Measurements from ENCODE around the gene TRIM74. TPM values are rescaled to one million over a fixed set of nuclear protein-coding genes. Genes with fewer than 3 reads are reported as not detected.
"Not testable (repeated sequence)": the region's sequence is repeated elsewhere in the genome, so short reads cannot be mapped to it uniquely, and the experiment has no call there.

TRIM74 gene
- total and polyA plus RNA-seq, 9 of the 15 experiments (the other 6 are each of a cell fraction or from before 2014, with no cell fraction given): not detected

- H3K27ac ChIP-seq (ENCODE audit: extremely low read depth, low read depth, low read length); H3K4me1 ChIP-seq (replicated peaks in 1 of 2; ENCODE audit: control insufficient read depth in 2 of 2, insufficient read depth in 2 of 2, low read length in 2 of 2); H3K9ac ChIP-seq (ENCODE audit: insufficient read depth in 1 of 2, low read depth in 2 of 2, low read length in 2 of 2); intact Hi-C loops (cut with micrococcal nuclease); POLR2A ChIA-PET; in situ Hi-C loops (cut with MboI); H3K9me1 ChIP-seq (ENCODE audit: control insufficient read depth, insufficient read depth, low read length); H2AFZ ChIP-seq (ENCODE audit: low read depth, low read length); H3K4me2 ChIP-seq (ENCODE audit: insufficient read depth, low read length); H3K4me3 ChIP-seq; H3K27me3 ChIP-seq (ENCODE audit: control insufficient read depth in 2 of 2, insufficient read depth in 2 of 2, low read length in 2 of 2); H3K9me3 ChIP-seq (replicated peaks; ENCODE audit: control insufficient read depth, insufficient read depth, low read depth, low read length); CTCF ChIA-PET (ENCODE audit: low intra/inter-chr PET ratio); H3K36me3 ChIP-seq (ENCODE audit: control insufficient read depth, insufficient read depth, low read length); H3K79me2 ChIP-seq (ENCODE audit: control insufficient read depth, insufficient read depth, low read length); FAIRE-seq; DNase-seq (ENCODE audit: extremely low read depth in 1 of 4, low spot score in 3 of 4); H4K20me1 ChIP-seq (replicated peaks; ENCODE audit: control insufficient read depth, insufficient read depth, low read length): not testable (repeated sequence)
- no CpG with 5 or more reads among the region's 11 CpGs for WGBS (ENCODE audit: insufficient coverage, low coverage, missing lambda C conversion rate)
- peak; percentile 24 for ATAC-seq
- TSS peak; percentile 35 for BruUV-seq (replicated peaks)
Observed at GRCh38 chr7:72997887-72998468, 28.7 kb upstream of the TRIM74 start.

- BruUV-seq (replicated peaks); CTCF ChIA-PET (ENCODE audit: low intra/inter-chr PET ratio); intact Hi-C loops (cut with micrococcal nuclease); H3K27ac ChIP-seq (ENCODE audit: extremely low read depth, low read depth, low read length); in situ Hi-C loops (cut with MboI); POLR2A ChIA-PET; H3K9me1 ChIP-seq (ENCODE audit: control insufficient read depth, insufficient read depth, low read length); H3K4me1 ChIP-seq (replicated peaks in 1 of 2; ENCODE audit: control insufficient read depth in 2 of 2, insufficient read depth in 2 of 2, low read length in 2 of 2); H2AFZ ChIP-seq (ENCODE audit: low read depth, low read length); H3K4me3 ChIP-seq; H3K79me2 ChIP-seq (ENCODE audit: control insufficient read depth, insufficient read depth, low read length); H3K27me3 ChIP-seq (ENCODE audit: control insufficient read depth in 2 of 2, insufficient read depth in 2 of 2, low read length in 2 of 2); H3K9ac ChIP-seq (ENCODE audit: insufficient read depth in 1 of 2, low read depth in 2 of 2, low read length in 2 of 2); H3K36me3 ChIP-seq (ENCODE audit: control insufficient read depth, insufficient read depth, low read length); H4K20me1 ChIP-seq (replicated peaks; ENCODE audit: control insufficient read depth, insufficient read depth, low read length); FAIRE-seq; DNase-seq (ENCODE audit: extremely low read depth in 1 of 4, low spot score in 3 of 4); H3K4me2 ChIP-seq (ENCODE audit: insufficient read depth, low read length); H3K9me3 ChIP-seq (replicated peaks; ENCODE audit: control insufficient read depth, insufficient read depth, low read depth, low read length): not testable (repeated sequence)
- ATAC-seq: peak; percentile 59
- WGBS (ENCODE audit: insufficient coverage, low coverage, missing lambda C conversion rate): 100% methylated on average over 1 of the region's 8 CpGs
Observed at GRCh38 chr7:72997447-72997846, 28.2 kb upstream of the TRIM74 start.

- intact Hi-C loops (cut with micrococcal nuclease); CTCF ChIA-PET (ENCODE audit: low intra/inter-chr PET ratio); ATAC-seq; H3K4me1 ChIP-seq (replicated peaks in 1 of 2; ENCODE audit: control insufficient read depth in 2 of 2, insufficient read depth in 2 of 2, low read length in 2 of 2); H3K27ac ChIP-seq (ENCODE audit: extremely low read depth, low read depth, low read length); POLR2A ChIA-PET; H4K20me1 ChIP-seq (replicated peaks; ENCODE audit: control insufficient read depth, insufficient read depth, low read length); BruUV-seq (replicated peaks); FAIRE-seq; DNase-seq (ENCODE audit: extremely low read depth in 1 of 4, low spot score in 3 of 4); H3K36me3 ChIP-seq (ENCODE audit: control insufficient read depth, insufficient read depth, low read length); H3K4me3 ChIP-seq; H3K9me1 ChIP-seq (ENCODE audit: control insufficient read depth, insufficient read depth, low read length); in situ Hi-C loops (cut with MboI); H2AFZ ChIP-seq (ENCODE audit: low read depth, low read length); H3K9me3 ChIP-seq (replicated peaks; ENCODE audit: control insufficient read depth, insufficient read depth, low read depth, low read length); H3K4me2 ChIP-seq (ENCODE audit: insufficient read depth, low read length); H3K27me3 ChIP-seq (ENCODE audit: control insufficient read depth in 2 of 2, insufficient read depth in 2 of 2, low read length in 2 of 2); H3K79me2 ChIP-seq (ENCODE audit: control insufficient read depth, insufficient read depth, low read length); H3K9ac ChIP-seq (ENCODE audit: insufficient read depth in 1 of 2, low read depth in 2 of 2, low read length in 2 of 2): not testable (repeated sequence)
- 98% methylated on average over 7 of the region's 8 CpGs for WGBS (ENCODE audit: insufficient coverage, low coverage, missing lambda C conversion rate)
Observed at GRCh38 chr7:72995484-72995883, 26.2 kb upstream of the TRIM74 start.

Measured in K562 (cell line).